Karpas-422 (cell line): ENCODE data around the gene PTPRO. TPM values are rescaled to one million over a fixed set of nuclear protein-coding genes. Genes with fewer than 3 reads are reported as not detected.
A peak's percentile ranks its signal among the peaks of the same experiment; 100 is the strongest.

ENCODE experiments used
- DNase-seq: peaks from one replicate; pipeline ENCODE4 v3.0.0-alpha.2; 2015
- H2AFZ ChIP-seq: fragments of 200-600 bp; sonication (generic); 2 replicates; pipeline ENCODE4 v1.6.1; 2014; ENCODE audit warnings: antibody characterized with exemption, low read length, mixed read lengths
- H3K27ac ChIP-seq: fragments of 200-600 bp; sonication (generic); 2 replicates; pipeline ENCODE4 v1.5.1; 2014; ENCODE audit warnings: mild to moderate bottlenecking, low read length, moderate library complexity
- H3K27me3 ChIP-seq: fragments of 200-600 bp; sonication (generic); 2 replicates; pipeline ENCODE4 v1.6.1; 2014; ENCODE audit warnings: low read length, mixed read lengths
- H3K36me3 ChIP-seq: fragments of 200-600 bp; sonication (generic); 2 replicates; pipeline ENCODE4 v1.6.1; 2014; ENCODE audit warnings: low read length, mixed read lengths; ENCODE audit not compliant: insufficient read depth
- H3K4me1 ChIP-seq: fragments of 200-600 bp; sonication (generic); 2 replicates; pipeline ENCODE4 v1.6.1; 2014; ENCODE audit warnings: mild to moderate bottlenecking, low read length, mixed read lengths
- H3K4me2 ChIP-seq: fragments of 200-600 bp; sonication (generic); 2 replicates; pipeline ENCODE4 v1.6.1; 2014; ENCODE audit warnings: low read length, low read depth, mild to moderate bottlenecking; ENCODE audit not compliant: poor library complexity, severe bottlenecking
- H3K4me3 ChIP-seq: fragments of 200-600 bp; sonication (generic); 2 replicates; pipeline ENCODE4 v1.5.1; 2014; ENCODE audit warnings: mild to moderate bottlenecking, antibody characterized with exemption, low read length, mixed read lengths
- H3K79me2 ChIP-seq: fragments of 200-600 bp; sonication (generic); 2 replicates; pipeline ENCODE4 v1.6.1; 2014; ENCODE audit warnings: mild to moderate bottlenecking, low read length, mixed read lengths
- H3K9ac ChIP-seq: fragments of 200-600 bp; sonication (generic); 2 replicates; pipeline ENCODE4 v1.6.0; 2014; ENCODE audit warnings: low read length
- H3K9me2 ChIP-seq: fragments of 200-600 bp; sonication (generic), shearing (Covaris generic); replicated peaks from 2 replicates; pipeline ENCODE4 v1.6.0; 2014; ENCODE audit warnings: mild to moderate bottlenecking, low read length, moderate library complexity; ENCODE audit not compliant: insufficient read depth
- H3K9me3 ChIP-seq: fragments of 300-700, 200-600 bp; sonication (generic); 2 replicates; pipeline ENCODE4 v1.6.1; 2014; ENCODE audit warnings: low read length, mixed read lengths
- H4K20me1 ChIP-seq: fragments of 200-600 bp; sonication (generic); 2 replicates; pipeline ENCODE4 v1.6.1; 2014; ENCODE audit warnings: mild to moderate bottlenecking, antibody characterized with exemption, low read length, low read depth; ENCODE audit not compliant: insufficient read depth
- total RNA-seq: library from RNA; depleted of rRNA; stranded (reverse); fragments of >200 nt; shearing (Covaris generic); gene quantifications from 2 replicates; pipeline ENCODE4 v1.2.3, GENCODE V29; 2014; ENCODE audit warnings: low replicate concordance

Gene PTPRO
- total RNA-seq, 1 experiment from 2014 or later = not detected

DNA sequence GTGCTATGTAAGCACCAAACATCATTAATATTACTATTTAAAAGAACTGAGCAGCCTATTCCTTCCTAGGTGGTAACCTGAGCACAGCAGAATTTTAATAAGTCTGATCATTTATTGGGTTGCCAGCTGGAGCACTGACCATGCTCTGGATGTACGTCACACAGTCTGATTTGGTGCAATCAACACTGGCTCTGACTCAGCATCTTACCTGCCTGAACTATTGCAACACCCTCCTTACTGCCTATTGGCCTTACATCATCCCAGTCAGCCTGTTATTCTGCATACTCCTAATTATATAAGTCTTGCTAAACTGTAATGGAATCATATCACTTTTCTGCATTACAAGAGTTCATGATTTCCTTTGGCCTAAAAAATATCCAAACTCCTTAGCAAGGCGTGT is 149.7 kb downstream of the PTPRO start:
- Histone ChIP-seq H3K9me2 (no peaks in the 10 kb centered on the region), H3K27ac (no peak overlapping the region), H4K20me1 (no peaks in the 10 kb centered on the region), H3K9me3 (no peaks in the 10 kb centered on the region), H3K4me3 (no peak overlapping the region), H3K4me1 (no peaks in the 10 kb centered on the region), H3K27me3 (no peaks in the 10 kb centered on the region), H3K36me3 (no peaks in the 10 kb centered on the region), H3K4me2 (no peak overlapping the region), H3K9ac (no peak overlapping the region), H2AFZ (no peak overlapping the region), H3K79me2 (no peaks in the 10 kb centered on the region)
- no peak for DNase-seq

DNA sequence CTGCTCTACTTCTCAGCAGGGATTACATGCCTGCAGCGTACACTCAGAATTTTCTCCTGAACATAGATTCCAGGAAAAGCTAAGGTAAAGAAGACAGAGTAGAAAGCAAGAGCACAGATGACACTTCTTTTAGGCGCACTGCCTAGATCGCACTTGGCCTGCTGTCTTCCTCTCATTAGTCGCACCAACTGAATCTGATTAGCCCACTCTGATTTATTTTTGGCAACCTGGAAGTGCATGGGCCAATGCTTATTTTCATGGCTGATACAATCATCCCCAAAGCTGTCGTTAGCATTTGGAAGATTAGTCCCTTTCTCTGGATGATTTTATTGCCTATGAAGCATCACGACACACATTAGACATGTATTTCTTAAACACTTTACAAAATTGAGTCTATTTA is 152.5 kb downstream of the PTPRO start:
- H3K27me3 ChIP-seq = no peaks in the 10 kb centered on the region
- no peak overlapping the region for H3K4me2 ChIP-seq
- H3K9me3 ChIP-seq = no peaks in the 10 kb centered on the region
- H3K4me1 ChIP-seq = no peaks in the 10 kb centered on the region
- H3K9ac ChIP-seq = no peak overlapping the region
- no peaks in the 10 kb centered on the region for H3K9me2 ChIP-seq
- H2AFZ ChIP-seq = no peak overlapping the region
- no peak overlapping the region for H3K4me3 ChIP-seq
- H4K20me1 ChIP-seq = no peaks in the 10 kb centered on the region
- H3K27ac ChIP-seq = no peak overlapping the region
- H3K36me3 ChIP-seq = no peaks in the 10 kb centered on the region
- H3K79me2 ChIP-seq = no peaks in the 10 kb centered on the region
- DNase-seq = no peak

DNA sequence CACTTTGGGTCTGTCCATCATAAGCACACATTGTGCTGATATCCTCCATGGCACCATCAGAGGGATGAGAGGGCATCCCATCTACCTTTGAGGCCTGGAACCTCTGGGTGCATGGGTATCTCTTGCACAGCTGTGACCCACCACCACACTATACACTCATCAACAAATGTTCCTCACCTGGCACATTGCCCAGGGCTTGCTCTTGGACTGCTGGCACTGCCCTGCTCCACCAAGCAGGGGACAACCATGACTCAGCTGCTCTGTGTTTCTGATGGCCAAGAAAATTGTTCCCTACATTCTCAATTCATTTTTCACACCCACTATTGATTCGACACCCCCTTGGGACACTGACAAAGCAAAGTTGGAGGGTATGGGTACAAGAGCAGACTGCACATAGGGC is 155.5 kb downstream of the PTPRO start:
- H3K79me2 ChIP-seq = no peaks in the 10 kb centered on the region
- no peak overlapping the region for H3K27ac ChIP-seq
- H3K36me3 ChIP-seq = no peaks in the 10 kb centered on the region
- no peak overlapping the region for H2AFZ ChIP-seq
- no peak for DNase-seq
- no peaks in the 10 kb centered on the region for H3K27me3 ChIP-seq
- H3K9me2 ChIP-seq = no peaks in the 10 kb centered on the region
- H3K9me3 ChIP-seq = no peaks in the 10 kb centered on the region
- H3K4me2 ChIP-seq = no peak overlapping the region
- H3K9ac ChIP-seq = no peak overlapping the region
- no peak overlapping the region for H3K4me3 ChIP-seq
- H3K4me1 ChIP-seq = no peaks in the 10 kb centered on the region
- no peaks in the 10 kb centered on the region for H4K20me1 ChIP-seq

DNA sequence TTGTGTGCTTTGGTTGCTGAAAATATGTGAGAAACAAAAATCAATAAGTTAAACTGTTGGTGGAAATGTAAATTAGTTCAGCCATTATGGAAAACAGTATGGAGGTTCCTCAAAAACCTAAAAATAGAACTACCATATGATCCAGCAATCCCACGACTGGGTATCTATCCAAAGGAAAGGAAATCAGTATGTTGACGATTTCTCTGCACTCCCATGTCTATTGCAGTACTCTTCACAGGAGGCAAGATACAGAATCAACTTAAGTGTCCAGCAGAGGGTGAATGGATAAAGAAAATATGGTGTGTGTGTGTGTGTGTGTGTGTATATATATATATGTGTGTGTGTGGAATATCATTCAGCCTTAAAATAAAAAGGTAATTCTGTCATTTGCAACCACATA is 159.5 kb downstream of the PTPRO start:
- no peak overlapping the region for H3K27ac ChIP-seq
- H3K4me3 ChIP-seq = no peak overlapping the region
- H3K79me2 ChIP-seq = no peaks in the 10 kb centered on the region
- H3K27me3 ChIP-seq = no peaks in the 10 kb centered on the region; the same call in 1 of the 2 replicates
- H3K4me2 ChIP-seq = no peak overlapping the region
- no peak overlapping the region for H3K9ac ChIP-seq
- H4K20me1 ChIP-seq = no peaks in the 10 kb centered on the region
- DNase-seq = no peak
- no peaks in the 10 kb centered on the region for H3K4me1 ChIP-seq
- no peaks in the 10 kb centered on the region for H3K9me3 ChIP-seq
- no peak overlapping the region for H2AFZ ChIP-seq
- H3K9me2 ChIP-seq = no peaks in the 10 kb centered on the region
- H3K36me3 ChIP-seq = no peaks in the 10 kb centered on the region

DNA sequence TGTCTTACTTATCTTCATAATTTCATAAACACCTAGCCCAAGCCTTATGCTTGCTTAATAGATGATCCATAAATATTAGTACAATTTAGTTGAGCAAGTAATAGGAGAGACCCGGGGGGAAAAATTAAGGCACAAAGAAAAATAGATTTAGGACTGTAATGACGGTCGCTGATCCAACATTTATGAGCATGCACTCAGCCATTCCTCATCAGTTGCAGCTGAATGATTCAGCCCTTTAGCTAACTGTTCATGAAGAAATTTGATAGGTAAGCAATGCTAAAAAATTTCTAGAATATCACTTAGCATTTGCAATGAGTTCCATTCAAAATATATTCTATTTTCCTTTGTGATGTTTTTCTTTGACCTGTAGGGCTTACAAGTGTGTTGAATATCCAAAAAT is 163.2 kb downstream of the PTPRO start:
- no peaks in the 10 kb centered on the region; the same call in 1 of the 2 replicates for H3K27me3 ChIP-seq
- H3K4me1 ChIP-seq = no peaks in the 10 kb centered on the region
- H3K4me2 ChIP-seq = no peak overlapping the region
- no peak overlapping the region for H3K9ac ChIP-seq
- no peaks in the 10 kb centered on the region for H4K20me1 ChIP-seq
- no peaks in the 10 kb centered on the region for H3K9me2 ChIP-seq
- no peak overlapping the region for H2AFZ ChIP-seq
- H3K9me3 ChIP-seq = no peaks in the 10 kb centered on the region
- no peaks in the 10 kb centered on the region for H3K79me2 ChIP-seq
- no peak overlapping the region for H3K27ac ChIP-seq
- H3K36me3 ChIP-seq = no peaks in the 10 kb centered on the region
- no peak for DNase-seq
- no peak overlapping the region for H3K4me3 ChIP-seq

DNA sequence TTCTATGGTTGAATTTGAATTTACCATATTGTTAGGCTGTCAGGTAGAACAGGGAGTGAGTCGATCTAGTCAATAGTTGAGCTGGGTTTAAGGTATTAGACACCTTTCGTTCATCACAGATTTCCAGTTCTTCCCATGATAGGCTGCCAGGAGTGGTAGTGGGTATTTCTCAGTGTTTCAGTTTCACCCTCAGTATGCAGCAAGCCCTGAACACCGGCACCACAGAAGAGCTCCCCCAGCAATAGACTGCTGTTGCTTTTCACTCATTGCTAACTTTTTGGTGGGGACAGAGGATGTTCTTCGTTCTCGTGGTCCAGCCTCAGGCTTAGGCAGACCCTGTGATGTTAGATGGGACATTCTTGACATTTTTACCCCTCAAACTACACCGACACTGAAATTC is 164.6 kb downstream of the PTPRO start:
- H3K27me3 ChIP-seq = no peaks in the 10 kb centered on the region; the same call in 1 of the 2 replicates
- no peak for DNase-seq
- no peaks in the 10 kb centered on the region for H3K36me3 ChIP-seq
- no peak overlapping the region for H2AFZ ChIP-seq
- no peaks in the 10 kb centered on the region for H4K20me1 ChIP-seq
- H3K27ac ChIP-seq = no peak overlapping the region
- no peak overlapping the region for H3K4me2 ChIP-seq
- no peaks in the 10 kb centered on the region for H3K79me2 ChIP-seq
- H3K9ac ChIP-seq = no peak overlapping the region
- H3K9me2 ChIP-seq = no peaks in the 10 kb centered on the region
- no peak overlapping the region for H3K4me3 ChIP-seq
- no peaks in the 10 kb centered on the region for H3K9me3 ChIP-seq
- H3K4me1 ChIP-seq = no peaks in the 10 kb centered on the region

DNA sequence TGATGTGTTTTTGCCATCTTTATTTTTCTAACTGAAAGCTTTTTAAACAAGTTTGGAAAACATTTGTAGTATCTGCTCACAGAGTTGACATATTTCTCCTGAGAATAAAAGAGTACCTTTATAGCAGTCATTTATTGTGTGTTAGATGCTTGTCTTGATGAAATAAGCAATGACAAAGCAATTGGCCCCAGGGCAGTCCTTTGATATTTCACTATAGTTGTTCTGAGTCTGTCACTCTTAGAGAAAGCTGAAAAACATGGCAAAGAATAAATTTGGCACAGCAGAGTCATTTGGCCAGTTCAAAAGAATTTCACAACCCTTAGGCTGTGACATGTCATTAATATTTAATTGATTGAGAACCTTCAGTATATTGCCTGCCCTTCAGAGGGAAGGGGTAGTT is 166.2 kb downstream of the PTPRO start:
- no peak for DNase-seq
- H3K4me1 ChIP-seq = no peaks in the 10 kb centered on the region
- no peaks in the 10 kb centered on the region for H4K20me1 ChIP-seq
- H3K9ac ChIP-seq = no peak overlapping the region
- no peaks in the 10 kb centered on the region for H3K9me3 ChIP-seq
- no peak overlapping the region for H3K4me2 ChIP-seq
- H2AFZ ChIP-seq = no peak overlapping the region
- no peaks in the 10 kb centered on the region for H3K36me3 ChIP-seq
- no peaks in the 10 kb centered on the region for H3K79me2 ChIP-seq
- H3K27me3 ChIP-seq = no peaks in the 10 kb centered on the region; the same call in 1 of the 2 replicates
- H3K27ac ChIP-seq = no peak overlapping the region
- H3K9me2 ChIP-seq = no peaks in the 10 kb centered on the region
- no peak overlapping the region for H3K4me3 ChIP-seq

DNA sequence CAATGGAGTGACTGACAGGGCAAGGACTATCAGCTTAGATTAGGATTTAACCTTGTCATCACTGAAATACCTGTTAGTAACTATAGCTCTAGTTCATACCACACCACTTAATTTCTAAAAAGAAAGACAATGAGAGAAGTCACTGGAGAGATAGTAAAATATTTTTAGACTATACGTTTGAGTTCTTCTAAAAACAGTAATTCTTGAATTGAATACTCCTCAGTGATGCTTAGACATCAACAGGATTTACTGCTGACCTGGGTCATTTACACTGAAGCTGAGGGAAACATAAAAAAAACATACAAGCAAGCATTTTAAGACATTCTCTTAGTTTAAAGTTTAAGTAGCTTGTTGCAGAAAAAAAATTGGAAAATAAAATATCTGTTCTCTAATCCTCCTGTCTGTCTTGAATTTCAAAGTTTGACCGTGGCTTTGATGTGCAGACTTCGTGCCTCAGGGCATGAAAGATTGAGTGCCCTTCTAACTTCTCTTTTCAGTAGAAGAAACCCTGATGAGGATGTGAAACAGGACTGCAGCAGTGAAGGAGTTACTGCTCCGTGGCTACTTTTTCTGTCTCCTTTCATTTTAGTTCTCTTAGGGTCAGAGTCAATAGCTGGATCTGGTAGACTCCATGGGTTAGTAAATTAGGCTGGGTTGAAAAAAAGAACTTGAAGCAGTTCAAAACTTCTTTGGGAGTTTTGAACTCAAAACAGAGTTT is 172.2 kb downstream of the PTPRO start:
- Histone ChIP-seq H3K9me2 (no peaks in the 10 kb centered on the region), H4K20me1 (no peaks in the 10 kb centered on the region), H3K4me2 (peak overlapping the region; percentile 21), H3K27me3 (no peaks in the 10 kb centered on the region), H3K4me3 (no peak overlapping the region), H3K27ac (no peak overlapping the region), H2AFZ (no peak overlapping the region), H3K9me3 (no peaks in the 10 kb centered on the region), H3K36me3 (no peaks in the 10 kb centered on the region), H3K4me1 (no peaks in the 10 kb centered on the region), H3K79me2 (no peaks in the 10 kb centered on the region), H3K9ac (no peak overlapping the region)
- no peak for DNase-seq
